Measurements from ENCODE around the gene LIN7A. TPM values are rescaled to one million over a fixed set of nuclear protein-coding genes. Genes with fewer than 3 reads are reported as not detected.

Gene LIN7A
- total and polyA plus RNA-seq, 7 donors: 0.48 to 2.1 (median 0.81) TPM

DNA sequence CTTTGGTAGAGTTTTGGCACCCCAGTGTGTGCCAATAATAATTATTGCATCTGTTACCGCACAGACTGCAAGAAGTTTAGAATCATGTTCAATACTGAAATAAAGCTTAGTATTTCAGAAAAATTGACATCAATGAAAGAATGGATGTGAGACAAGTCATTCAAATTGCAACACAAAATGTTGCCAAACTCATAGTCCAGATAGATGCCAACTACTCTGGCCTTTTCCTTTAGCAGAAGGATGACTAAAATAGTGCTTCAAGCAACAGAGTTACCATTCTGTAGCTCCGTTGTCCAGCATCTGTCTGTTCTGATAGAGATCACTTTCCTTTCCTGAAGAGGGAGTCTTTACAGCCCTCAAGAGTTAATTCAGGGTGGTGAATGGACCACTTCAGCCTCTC is 77.5 kb downstream of the LIN7A start:
- Histone ChIP-seq H3K4me3 (no peak overlapping the region), H3K27ac (no peak overlapping the region), H3K4me1 (no peaks in the 10 kb centered on the region), H3K9me3 (no peaks in the 10 kb centered on the region), H3K27me3 (ENCODE audit: insufficient read depth in 3 of 3, low read length in 2 of 3) (no peaks in the 10 kb centered on the region), H3K36me3 (ENCODE audit: insufficient read depth in 1 of 2, low read depth in 1 of 2) (no peaks in the 10 kb centered on the region)
- ATAC-seq (no peak), DNase-seq (no peak)
- intact Hi-C loops (cut with DNase I): no loop called here
- 73% methylated on average over 2 of the region's 2 CpGs for WGBS, 3 donors
- TF ChIP-seq, protein P1, sequence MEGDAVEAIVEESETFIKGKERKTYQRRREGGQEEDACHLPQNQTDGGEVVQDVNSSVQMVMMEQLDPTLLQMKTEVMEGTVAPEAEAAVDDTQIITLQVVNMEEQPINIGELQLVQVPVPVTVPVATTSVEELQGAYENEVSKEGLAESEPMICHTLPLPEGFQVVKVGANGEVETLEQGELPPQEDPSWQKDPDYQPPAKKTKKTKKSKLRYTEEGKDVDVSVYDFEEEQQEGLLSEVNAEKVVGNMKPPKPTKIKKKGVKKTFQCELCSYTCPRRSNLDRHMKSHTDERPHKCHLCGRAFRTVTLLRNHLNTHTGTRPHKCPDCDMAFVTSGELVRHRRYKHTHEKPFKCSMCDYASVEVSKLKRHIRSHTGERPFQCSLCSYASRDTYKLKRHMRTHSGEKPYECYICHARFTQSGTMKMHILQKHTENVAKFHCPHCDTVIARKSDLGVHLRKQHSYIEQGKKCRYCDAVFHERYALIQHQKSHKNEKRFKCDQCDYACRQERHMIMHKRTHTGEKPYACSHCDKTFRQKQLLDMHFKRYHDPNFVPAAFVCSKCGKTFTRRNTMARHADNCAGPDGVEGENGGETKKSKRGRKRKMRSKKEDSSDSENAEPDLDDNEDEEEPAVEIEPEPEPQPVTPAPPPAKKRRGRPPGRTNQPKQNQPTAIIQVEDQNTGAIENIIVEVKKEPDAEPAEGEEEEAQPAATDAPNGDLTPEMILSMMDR (IDR thresholded peaks at IDR 0.05): no peak

DNA sequence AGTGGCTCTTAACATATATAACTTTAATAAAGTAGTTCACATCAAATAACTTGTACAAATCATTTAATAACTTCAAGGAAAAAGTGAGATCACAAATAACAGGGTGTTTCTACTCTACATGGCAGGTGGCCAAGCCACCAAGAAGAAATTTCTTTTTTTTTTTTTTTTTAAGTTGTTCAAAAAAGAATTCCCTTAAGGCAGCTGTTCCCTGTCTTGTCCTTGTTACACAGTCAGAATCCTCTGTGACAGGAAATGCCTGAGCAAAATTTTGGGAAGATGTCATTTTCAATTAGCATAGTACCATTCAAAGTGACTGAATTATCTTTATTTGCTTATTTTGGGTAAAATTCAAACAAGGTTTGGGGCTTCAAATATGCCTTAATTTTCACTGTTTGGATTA is 79.4 kb downstream of the LIN7A start:
- DNase-seq: no peak
- Histone ChIP-seq H3K27me3 (ENCODE audit: insufficient read depth in 3 of 3, low read length in 2 of 3) (no peaks in the 10 kb centered on the region), H3K36me3 (ENCODE audit: insufficient read depth in 1 of 2, low read depth in 1 of 2) (no peaks in the 10 kb centered on the region), H3K4me1 (no peaks in the 10 kb centered on the region), H3K9me3 (no peaks in the 10 kb centered on the region), H3K27ac (no peak overlapping the region), H3K4me3 (no peak overlapping the region)
- TF ChIP-seq, protein P1 (IDR thresholded peaks at IDR 0.05): no peak
- intact Hi-C loops (cut with DNase I): no loop called here
- ATAC-seq: no peak

DNA sequence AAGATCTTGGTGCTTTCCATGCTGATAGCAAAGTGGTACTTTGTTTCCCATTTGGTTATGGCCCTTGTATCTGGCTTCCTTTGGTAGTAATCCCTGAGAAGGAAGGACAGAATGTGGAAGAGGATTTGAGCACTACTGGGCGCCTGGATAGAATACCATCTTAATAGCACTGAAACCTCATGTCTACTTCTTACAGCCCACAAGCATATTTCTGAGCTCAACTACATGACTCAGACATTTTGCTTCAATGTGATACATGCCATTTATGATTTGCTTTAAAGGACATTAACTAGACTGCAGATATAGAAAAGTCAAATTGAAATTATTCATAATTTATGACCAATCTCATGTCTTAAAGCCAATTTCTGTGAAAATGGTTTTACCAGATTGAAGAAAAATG is 80.4 kb downstream of the LIN7A start:
- no peak for ATAC-seq
- TF ChIP-seq, protein P1 (IDR thresholded peaks at IDR 0.05): no peak
- no peak overlapping the region for H3K27ac ChIP-seq

DNA sequence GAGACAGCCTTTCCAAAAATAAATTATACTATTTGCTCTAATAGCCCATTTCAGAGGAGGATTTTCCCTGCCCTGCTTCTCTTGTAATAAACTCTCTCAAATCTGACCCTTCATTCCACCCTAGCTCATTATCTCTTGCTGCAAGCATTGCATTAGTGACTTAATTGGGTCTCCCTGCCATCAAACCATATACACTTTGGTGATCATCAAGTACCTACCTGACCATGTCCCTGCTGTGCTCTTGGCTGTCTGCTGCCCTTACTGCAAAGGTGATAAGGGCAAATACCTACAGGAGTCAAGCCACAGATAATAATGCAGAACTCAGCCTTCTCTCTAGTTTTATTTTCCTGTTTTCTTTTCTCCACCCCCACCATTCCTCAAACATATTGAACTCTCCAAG is 88.4 kb downstream of the LIN7A start:
- intact Hi-C loops (cut with DNase I): no loop called here
- TF ChIP-seq, protein P1 (IDR thresholded peaks at IDR 0.05): no peak
- H3K4me1 ChIP-seq: no peaks in the 10 kb centered on the region
- H3K36me3 ChIP-seq (ENCODE audit: insufficient read depth in 1 of 2, low read depth in 1 of 2): no peaks in the 10 kb centered on the region
- no peaks in the 10 kb centered on the region for H3K27me3 ChIP-seq (ENCODE audit: insufficient read depth in 3 of 3, low read length in 2 of 3)
- H3K27ac ChIP-seq: no peak overlapping the region
- no peak for ATAC-seq
- no peaks in the 10 kb centered on the region for H3K9me3 ChIP-seq
- DNase-seq: no peak
- no peak overlapping the region for H3K4me3 ChIP-seq

More for the DNA sequence above, 80.4 kb downstream of the LIN7A start:
- no peaks in the 10 kb centered on the region for H3K9me3 ChIP-seq
- H3K27me3 ChIP-seq (ENCODE audit: insufficient read depth in 3 of 3, low read length in 2 of 3): no peaks in the 10 kb centered on the region
- WGBS, 3 donors: 93 to 100% (median 93%) methylated on average over 1 of the region's 1 CpG
- intact Hi-C loops (cut with DNase I): no loop called here
- no peak for DNase-seq
- no peaks in the 10 kb centered on the region for H3K4me1 ChIP-seq
- no peak overlapping the region for H3K4me3 ChIP-seq
- H3K36me3 ChIP-seq (ENCODE audit: insufficient read depth in 1 of 2, low read depth in 1 of 2): no peaks in the 10 kb centered on the region

DNA sequence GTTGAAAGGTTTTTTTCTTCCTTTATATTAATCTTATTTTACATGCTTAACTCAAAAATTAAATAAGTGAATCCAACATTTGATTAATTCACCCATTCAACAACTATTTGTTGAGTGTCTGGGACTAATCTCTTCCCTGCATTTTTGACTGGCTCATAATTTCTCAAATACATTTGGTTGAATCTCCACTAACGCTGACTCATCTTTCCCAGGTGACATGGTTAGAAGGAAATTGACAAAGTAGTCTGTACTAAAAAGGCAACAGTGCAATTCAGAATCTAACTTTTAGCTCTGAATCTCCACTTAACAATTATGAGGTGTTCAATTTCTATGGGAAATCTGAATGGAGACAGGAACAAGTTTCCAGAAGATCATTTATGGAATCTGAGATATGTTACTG is 88.9 kb downstream of the LIN7A start:
- Histone ChIP-seq H3K9me3 (no peaks in the 10 kb centered on the region), H3K36me3 (ENCODE audit: insufficient read depth in 1 of 2, low read depth in 1 of 2) (no peaks in the 10 kb centered on the region), H3K27me3 (ENCODE audit: insufficient read depth in 3 of 3, low read length in 2 of 3) (no peaks in the 10 kb centered on the region), H3K4me3 (no peak overlapping the region), H3K27ac (no peak overlapping the region), H3K4me1 (no peaks in the 10 kb centered on the region)
- TF ChIP-seq, protein P1 (IDR thresholded peaks at IDR 0.05): no peak
- no peak for DNase-seq
- intact Hi-C loops (cut with DNase I): no loop called here
- 88 to 92% (median 90%) methylated on average over 1 of the region's 1 CpG for WGBS, 3 donors
- no peak for ATAC-seq

All from psoas muscle (tissue), 8 donors.